ENCODE results near the gene PHB1.
"Not testable (repeated sequence)": the region's sequence is repeated elsewhere in the genome, so short reads cannot be mapped to it uniquely, and the experiment has no call there.

PHB1 gene

DNA sequence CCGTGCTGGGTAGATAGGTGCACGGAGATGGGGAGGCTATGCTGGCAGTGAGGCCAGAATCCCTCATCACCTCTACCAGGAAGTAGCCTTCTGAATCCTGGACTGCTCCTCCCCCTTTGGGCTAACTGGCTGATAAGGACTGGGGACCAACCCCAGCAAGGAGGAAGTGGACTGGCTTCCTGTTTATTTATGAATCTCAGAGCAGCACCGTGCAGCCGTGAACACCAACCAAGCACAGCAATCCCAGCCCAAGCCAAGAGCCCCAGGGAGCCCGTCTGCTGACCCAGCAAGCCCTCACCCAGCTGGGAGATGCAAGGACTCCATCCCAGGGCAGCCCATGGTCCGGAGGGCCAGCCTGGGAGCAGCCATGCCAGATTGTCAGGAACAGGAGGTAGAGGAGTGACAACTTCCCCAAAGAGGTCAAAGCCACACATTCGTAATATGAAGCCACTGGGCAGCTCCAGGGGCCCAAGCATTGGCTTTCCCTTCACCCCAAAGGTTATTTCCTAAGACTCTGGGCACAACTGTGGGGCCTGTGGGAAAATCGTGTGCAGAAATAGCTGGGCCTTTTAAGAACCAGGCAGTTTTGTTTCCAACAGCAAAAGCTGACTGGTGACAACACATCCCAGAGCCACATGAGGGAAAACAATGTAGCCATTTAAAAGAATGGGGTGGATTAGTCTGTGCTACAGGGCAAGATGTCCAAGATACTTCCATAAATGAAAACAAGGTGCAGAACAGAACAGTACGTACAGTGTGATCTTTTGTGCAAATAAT, 23.9 kb downstream of the PHB1 start:
- FAIRE-seq (no peak), DNase-seq (ENCODE audit: insufficient read length, low spot score) (no peak)
- no peak for TF ChIP-seq CTCF (IDR thresholded peaks at IDR 0.05; ENCODE audit: insufficient read depth, missing control alignments)

DNA sequence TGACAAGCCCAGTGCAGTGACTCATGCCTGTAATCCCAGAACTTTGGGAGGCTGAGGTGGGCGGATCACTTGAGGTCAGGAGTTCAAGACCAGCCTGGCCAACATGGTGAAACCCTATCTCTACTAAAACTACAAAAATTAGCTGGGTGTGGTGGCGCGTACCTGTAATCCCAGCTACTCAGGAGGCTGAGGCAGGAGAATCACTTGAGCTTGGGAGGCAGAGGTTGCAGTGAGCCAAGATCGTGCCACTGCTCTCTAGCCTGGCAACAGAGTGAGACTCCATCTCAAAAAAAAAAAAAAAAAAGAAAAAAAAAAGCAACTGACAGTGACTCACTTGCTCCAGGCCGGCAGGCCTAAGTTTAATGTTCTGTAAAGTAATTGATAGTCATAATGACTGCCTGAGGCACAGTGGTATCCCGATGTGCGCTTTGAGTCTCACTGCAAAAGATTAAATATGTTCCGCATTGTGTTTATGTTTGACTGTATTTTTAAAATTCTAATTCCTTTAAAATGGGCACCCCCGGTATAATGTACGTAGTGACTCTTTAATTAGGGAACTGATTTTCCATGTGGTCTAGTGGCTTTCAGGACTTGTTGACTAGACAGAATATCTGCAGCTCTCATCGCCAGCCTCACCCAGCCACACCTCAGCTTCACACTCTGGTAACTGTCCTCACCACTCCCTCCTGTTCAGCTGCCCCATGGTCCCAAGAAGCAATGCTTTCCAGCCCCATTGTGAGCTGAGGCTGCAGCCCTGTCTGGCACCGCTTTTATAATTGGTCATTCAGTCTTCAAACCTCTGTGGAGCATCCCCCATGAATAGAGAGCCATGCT, 25.0 kb downstream of the PHB1 start:
- FAIRE-seq; DNase-seq (ENCODE audit: insufficient read length, low spot score): not testable (repeated sequence)

DNA sequence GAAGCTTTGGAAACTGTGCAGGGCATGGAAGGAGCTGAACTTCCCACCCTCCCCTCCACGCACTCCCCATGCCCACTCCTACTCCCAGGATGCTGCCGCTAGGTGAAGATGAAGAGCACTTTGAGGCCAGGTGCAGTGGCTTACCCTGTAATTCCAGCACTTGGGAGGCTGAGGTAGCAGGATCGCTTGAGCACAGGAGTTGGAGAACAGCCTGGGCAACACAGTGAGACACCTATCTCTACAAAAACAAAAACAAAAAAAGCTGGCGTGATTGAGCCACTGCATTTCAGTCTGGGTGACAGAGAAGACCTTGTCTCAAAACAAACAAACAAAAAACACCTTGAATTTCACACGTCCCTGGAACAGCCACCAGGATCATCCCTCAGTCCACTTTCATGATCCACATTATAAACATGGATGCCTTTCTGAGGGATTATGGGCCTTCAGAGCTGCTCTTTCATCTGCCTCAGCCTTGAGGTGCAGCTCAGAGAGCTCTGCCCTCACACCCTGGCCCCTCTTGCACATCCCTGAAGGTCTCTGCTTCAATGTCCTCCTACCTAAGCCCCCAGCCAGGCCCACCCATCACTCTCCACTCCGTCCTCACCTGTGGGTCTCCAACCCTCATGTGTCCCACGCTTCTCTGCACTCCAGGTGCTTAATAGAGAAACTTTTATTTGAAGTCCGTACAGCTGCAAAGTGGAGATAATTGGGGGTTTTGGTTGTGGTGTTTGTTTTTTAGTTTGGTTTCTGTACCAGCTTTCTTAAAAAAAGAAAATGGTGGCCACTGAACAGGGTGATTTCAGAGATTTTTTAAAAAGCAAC, 25.8 kb downstream of the PHB1 start:
- no peak for TF ChIP-seq CTCF (IDR thresholded peaks at IDR 0.05; ENCODE audit: insufficient read depth, missing control alignments)
- no peak for FAIRE-seq
- no peak for DNase-seq (ENCODE audit: insufficient read length, low spot score)

DNA sequence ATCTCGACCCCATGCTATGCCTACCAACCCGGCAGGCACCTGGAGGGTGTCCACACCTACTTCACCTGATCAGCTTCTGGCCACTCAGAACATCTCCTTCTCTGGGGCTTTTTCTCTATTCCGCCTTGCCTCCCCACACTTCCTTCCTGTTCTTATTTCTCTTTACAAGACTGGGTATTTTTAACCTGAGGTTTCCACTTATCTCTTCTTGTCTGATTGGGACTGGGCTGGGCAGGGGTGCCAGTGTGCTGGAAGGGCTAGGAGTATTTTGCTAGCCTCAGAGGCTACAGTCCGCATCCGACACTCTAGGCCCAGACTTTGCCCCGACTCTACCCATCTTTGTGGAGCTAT, 26.4 kb downstream of the PHB1 start:
- no peak for DNase-seq (ENCODE audit: insufficient read length, low spot score)
- FAIRE-seq = no peak
- TF ChIP-seq CTCF (IDR thresholded peaks at IDR 0.05; ENCODE audit: insufficient read depth, missing control alignments) = no peak

GRCh38 chr17:49387498-49388289, 27.0 kb downstream of the PHB1 start:
- no peak for TF ChIP-seq CTCF (IDR thresholded peaks at IDR 0.05; ENCODE audit: insufficient read depth, missing control alignments)
- DNase-seq (ENCODE audit: insufficient read length, low spot score) (no peak), FAIRE-seq (no peak)

- no peak for TF ChIP-seq CTCF (IDR thresholded peaks at IDR 0.05; ENCODE audit: insufficient read depth, missing control alignments)
- DNase-seq (ENCODE audit: insufficient read length, low spot score) (no peak), FAIRE-seq (no peak)
These were observed 28.3 kb downstream of the PHB1 start for GRCh38 chr17:49386373-49386772.

DNA sequence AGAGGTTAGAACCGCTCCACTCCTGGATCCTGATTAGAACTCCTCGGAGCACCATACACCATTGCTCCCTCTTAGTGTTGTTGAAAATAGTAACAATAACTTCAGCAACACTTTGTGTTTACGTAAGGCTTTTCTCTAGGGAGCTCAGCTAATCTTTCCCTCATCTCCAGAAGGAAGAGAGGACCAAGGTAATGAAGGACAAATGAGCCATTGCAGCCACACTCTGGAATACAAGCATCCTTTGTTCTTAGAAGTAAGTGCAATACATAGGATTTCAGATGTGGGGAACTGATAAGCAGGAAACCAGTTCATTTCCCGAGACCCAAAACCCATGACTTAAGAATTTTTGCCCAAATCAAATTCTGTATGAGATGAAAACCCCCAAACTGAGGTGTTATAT, 29.7 kb downstream of the PHB1 start:
- no peak for DNase-seq (ENCODE audit: insufficient read length, low spot score)
- FAIRE-seq = no peak
- TF ChIP-seq CTCF (IDR thresholded peaks at IDR 0.05; ENCODE audit: insufficient read depth, missing control alignments) = no peak

Measured in D721Med (cell line).